HEK293 (cell line): ENCODE measurements around the gene CDC42EP1.
"Not testable (repeated sequence)": the region's sequence is repeated elsewhere in the genome, so short reads cannot be mapped to it uniquely, and the experiment has no call there.

ENCODE experiments used
- CTCF ChIA-PET: fragments of 350-600 bp; formaldehyde crosslinking; extraction: SDS; loops from one replicate; lab custom pipeline; 2021; ENCODE audit warnings: antibody characterized with exemption; lab: Yijun Ruan, JAX
- POLR2A ChIA-PET: fragments of 300-600 bp; formaldehyde crosslinking; extraction: SDS; loops from one replicate; lab custom pipeline; 2020; ENCODE audit warnings: antibody characterized with exemption, inconsistent platforms; lab: Yijun Ruan, JAX
- H3K27ac ChIP-seq: fragments of 200-500 bp; sonication (Bioruptor generic); 2 replicates; pipeline ENCODE4 v1.5.1; 2014; ENCODE audit warnings: low read depth, low read length, control low read depth, inconsistent platforms; ENCODE audit errors: extremely low read depth
- H3K36me3 ChIP-seq, 2 experiments: fragments of 200-500 bp in 1 of 2; sonication (Bioruptor generic) in 1 of 2; 1 replicate in 1 of 2; 2 replicates in 1 of 2; pipeline ENCODE4 v1.5.1; 2014 to 2017; ENCODE audit warnings: inconsistent platforms in 2 of 2, low read length in 2 of 2; ENCODE audit not compliant: control insufficient read depth in 2 of 2, insufficient read depth in 1 of 2
- H3K4me1 ChIP-seq: fragments of 200-500 bp; sonication (Bioruptor generic); 2 replicates; pipeline ENCODE4 v1.5.1; 2014; ENCODE audit warnings: mild to moderate bottlenecking, low read length, inconsistent platforms; ENCODE audit not compliant: control insufficient read depth, insufficient read depth
- H3K4me3 ChIP-seq: 2 replicates; pipeline ENCODE4 v1.5.1; 2011; ENCODE audit warnings: low read depth, mild to moderate bottlenecking, control low read depth, low read length, moderate library complexity
- H3K9me3 ChIP-seq: fragments of 200-500 bp; sonication (Bioruptor generic); 2 replicates; pipeline ENCODE4 v1.5.1; 2014; ENCODE audit warnings: low read depth, low read length, inconsistent platforms; ENCODE audit not compliant: control insufficient read depth, insufficient read depth
- BCL6B ChIP-seq: fragments of 450-650 bp; formaldehyde crosslinking; IDR thresholded peaks from 2 replicates; pipeline ENCODE4 v1.5.1; 2017; ENCODE audit warnings: missing biosample characterization, missing genetic modification characterization
- HOXA7 ChIP-seq: sonication (generic); formaldehyde crosslinking; IDR thresholded peaks from 2 replicates; pipeline ENCODE4 v1.8.1; 2022; ENCODE audit warnings: missing genetic modification reagents, borderline replicate concordance
- KLF17 ChIP-seq: fragments of 450-650 bp; formaldehyde crosslinking; IDR thresholded peaks from 2 replicates; pipeline ENCODE4 v1.5.1; 2016; ENCODE audit warnings: missing biosample characterization, missing genetic modification characterization
- PRDM10 ChIP-seq: fragments of 450-650 bp; formaldehyde crosslinking; IDR thresholded peaks from 2 replicates; pipeline ENCODE4 v1.5.1; 2016; ENCODE audit warnings: missing biosample characterization, missing genetic modification characterization
- REST ChIP-seq: fragments of 450-650 bp; formaldehyde crosslinking; IDR thresholded peaks from 2 replicates; pipeline ENCODE4 v1.5.1; 2016; ENCODE audit warnings: missing biosample characterization, missing genetic modification characterization
- ZNF175 ChIP-seq: fragments of 450-650 bp; formaldehyde crosslinking; IDR thresholded peaks from 2 replicates; pipeline ENCODE4 v1.5.1; 2016; ENCODE audit warnings: missing biosample characterization, missing genetic modification characterization
- ZNF239 ChIP-seq: fragments of 450-650 bp; formaldehyde crosslinking; IDR thresholded peaks from 2 replicates; pipeline ENCODE4 v1.5.1; 2016; ENCODE audit warnings: missing biosample characterization, missing genetic modification characterization
- ZNF335 ChIP-seq: fragments of 450-650 bp; formaldehyde crosslinking; conservative IDR thresholded peaks from 2 replicates; pipeline ENCODE4 v1.5.1; 2016; ENCODE audit warnings: missing biosample characterization, missing genetic modification characterization
- ZNF394 ChIP-seq: fragments of 450-650 bp; formaldehyde crosslinking; IDR thresholded peaks from 2 replicates; pipeline ENCODE4 v1.5.1; 2016; ENCODE audit warnings: missing biosample characterization, missing genetic modification characterization, mild to moderate bottlenecking, moderate library complexity, borderline replicate concordance
- ZNF529 ChIP-seq: fragments of 450-650 bp; formaldehyde crosslinking; IDR thresholded peaks from 2 replicates; pipeline ENCODE4 v1.5.1; 2017; ENCODE audit warnings: missing genetic modification characterization, missing biosample characterization; ENCODE audit not compliant: insufficient replicate concordance
- ZNF621 ChIP-seq: fragments of 450-650 bp; formaldehyde crosslinking; IDR thresholded peaks from 2 replicates; pipeline ENCODE4 v1.5.1; 2017; ENCODE audit warnings: missing biosample characterization, missing genetic modification characterization

Gene CDC42EP1

GRCh38 chr22:37609240-37610152, 49.2 kb downstream of the CDC42EP1 start (continued):
- TF ChIP-seq REST (tag by site-specific recombination) (no peak), ZNF529 (tag by site-specific recombination) (no peak), ZNF239 (tag by site-specific recombination) (no peak), ZNF621 (tag by site-specific recombination) (no peak), BCL6B (tag by site-specific recombination) (no peak), ZNF175 (tag by site-specific recombination) (no peak), ZNF335 (tag by site-specific recombination) (peak; percentile 77), KLF17 (no peak), ZNF394 (peak; percentile 68), HOXA7 (no peak), PRDM10 (tag by site-specific recombination) (peak; percentile 96)
- TF ChIP-seq, all 188 proteins: peak for 6

GRCh38 chr22:37610153-37610475, 49.8 kb downstream of the CDC42EP1 start:
- Histone ChIP-seq H3K27ac (peak overlapping the region; percentile 99), H3K4me3 (peak overlapping the region; percentile 96; the same call in 1 of the 2 replicates), H3K36me3 (peaks cover 0 to 17% of the 10 kb centered on the region in 2 experiments)
- not testable (repeated sequence) for H3K9me3 ChIP-seq, H3K4me1 ChIP-seq
- ChIA-PET CTCF (interaction anchor here (1.2 to 5.6 kb wide), 4 partner anchors 13 to 72 kb away, joined by 3 to 60 read pairs (median 10); no protein-coding TSS in a partner anchor), POLR2A (interaction anchor here (0.9 to 2.8 kb wide), 5 partner anchors 9 to 197 kb away, joined by 3 to 8 read pairs (median 5); partner anchors contain the start of genes GCAT, LGALS1 and PDXP)
